Left colon (tissue), 2 donors: Measurements from ENCODE around the gene SLC26A8. TPM values are rescaled to one million over a fixed set of nuclear protein-coding genes. Genes with fewer than 3 reads are reported as not detected.
"Not testable (repeated sequence)": the region's sequence is repeated elsewhere in the genome, so short reads cannot be mapped to it uniquely, and the experiment has no call there.

ENCODE experiments used
- ATAC-seq: fragments of 200-7000 bp; cut with Tn5 transposase; one replicate; pipeline ENCODE4 v1.9.1; 2020; ENCODE audit warnings: mild to moderate bottlenecking, moderate library complexity
- DNase-seq, 2 donors: peaks; one replicate each; pipeline ENCODE4 v3.0.0-alpha.2; 2020
- intact Hi-C, 2 donors: fragments of 100-400 bp; cut with DNase I in 1 of 2; cut with micrococcal nuclease in 1 of 2; formaldehyde crosslinking; loops; one replicate each; pipeline versions ENCODE4 v1.11.2 to v1.14.0; 2022; cut with DNase I, micrococcal nuclease
- total RNA-seq, 2 donors: library from RNA; stranded (reverse); fragmentation: NEBNext Ultra II Directional; extraction: Animal tissue kit (Norgen Biotek cat#: 25700); gene quantifications; one replicate each; pipeline ENCODE4 v1.2.1, GENCODE V29; 2021
- donor health status: DM: no; HTN: no; CAD: no.
- donor health status: DM: yes; HTN: yes; CAD: no.

Gene SLC26A8
- total RNA-seq, 2 donors from 2014 or later, result 0.18 to 0.50 TPM

- DNase-seq, result no peak
- intact Hi-C loops, result no loop called here
- ATAC-seq, result peak; percentile 57
These were observed 97.8 kb downstream of the SLC26A8 start for GRCh38 chr6:35926509-35927215.

- intact Hi-C loops, result no loop called here
- ATAC-seq (no peak), DNase-seq (no peak)
These were observed 98.5 kb downstream of the SLC26A8 start for GRCh38 chr6:35925961-35926360.

GRCh38 chr6:35924146-35924545, 100.3 kb downstream of the SLC26A8 start:
- ATAC-seq (no peak), DNase-seq (no peak)
- intact Hi-C loops, result no loop called here

- intact Hi-C loops, result no loop called here
- peak; percentile 28 for ATAC-seq
These were observed 102.3 kb downstream of the SLC26A8 start for GRCh38 chr6:35922139-35922554.

GRCh38 chr6:35920793-35921732, 103.4 kb downstream of the SLC26A8 start, which contains the start of gene SRPK1:
Gene SRPK1, minus strand, starts transcription at chr6:35921098. Its CDS starts 42 bp downstream, at chr6:35921056.
- intact Hi-C loops, result no loop called here
- ATAC-seq (peak; percentile 79), DNase-seq (peak; percentile 89 to 93)

More at GRCh38 chr6:35922139-35922554, 102.3 kb downstream of the SLC26A8 start:
- peak; percentile 25 to 38 for DNase-seq

GRCh38 chr6:35919827-35920751, 104.4 kb downstream of the SLC26A8 start:
- DNase-seq, result peak; percentile 60 to 72
- ATAC-seq, result peak; percentile 71
- intact Hi-C loops, result no loop called here

- intact Hi-C loops, result no loop called here
- peak; percentile 8 for ATAC-seq
- DNase-seq, result no peak
These were observed 105.2 kb downstream of the SLC26A8 start for GRCh38 chr6:35919085-35919826.

GRCh38 chr6:35916893-35917292, 107.5 kb downstream of the SLC26A8 start:
- intact Hi-C loops, ATAC-seq, DNase-seq: not testable (repeated sequence)

GRCh38 chr6:35916056-35916455, 108.4 kb downstream of the SLC26A8 start:
- ATAC-seq (no peak), DNase-seq (no peak)
- intact Hi-C loops, result no loop called here

GRCh38 chr6:35914536-35914935, 109.9 kb downstream of the SLC26A8 start:
- no peak for ATAC-seq
- intact Hi-C loops, result no loop called here
- no peak for DNase-seq

GRCh38 chr6:35911871-35912653, 112.4 kb downstream of the SLC26A8 start:
- ATAC-seq, result no peak
- intact Hi-C loops, result no loop called here

GRCh38 chr6:35909571-35909970, 114.9 kb downstream of the SLC26A8 start:
- ATAC-seq, intact Hi-C loops, DNase-seq: not testable (repeated sequence)

More at GRCh38 chr6:35911871-35912653, 112.4 kb downstream of the SLC26A8 start:
- DNase-seq, result no peak

GRCh38 chr6:35908753-35909401, 115.6 kb downstream of the SLC26A8 start:
- DNase-seq, intact Hi-C loops: not testable (repeated sequence)

GRCh38 chr6:35907750-35908149, 116.7 kb downstream of the SLC26A8 start:
- DNase-seq, result no peak
- ATAC-seq, result no peak
- intact Hi-C loops, result no loop called here

More at GRCh38 chr6:35908753-35909401, 115.6 kb downstream of the SLC26A8 start:
- ATAC-seq, result not testable (repeated sequence)

- DNase-seq (no peak), ATAC-seq (no peak)
- intact Hi-C loops, result no loop called here
These were observed 118.0 kb downstream of the SLC26A8 start for GRCh38 chr6:35906499-35906846.

- ATAC-seq, result no peak
- intact Hi-C loops, result no loop called here
- no peak for DNase-seq
These were observed 118.5 kb downstream of the SLC26A8 start for GRCh38 chr6:35905841-35906498.
